GM19455 (cell line): ENCODE results near the gene IFNGR1.
A peak's percentile ranks its signal among the peaks of the same experiment; 100 is the strongest.
"Not testable (repeated sequence)": the region's sequence is repeated elsewhere in the genome, so short reads cannot be mapped to it uniquely, and the experiment has no call there.

ENCODE experiments used
- ATAC-seq: cut with Tn5 transposase; IDR thresholded peaks from one replicate; pipeline ENCODE4 v1.9.1; 2021; ENCODE audit not compliant: unreplicated experiment

IFNGR1 gene

DNA sequence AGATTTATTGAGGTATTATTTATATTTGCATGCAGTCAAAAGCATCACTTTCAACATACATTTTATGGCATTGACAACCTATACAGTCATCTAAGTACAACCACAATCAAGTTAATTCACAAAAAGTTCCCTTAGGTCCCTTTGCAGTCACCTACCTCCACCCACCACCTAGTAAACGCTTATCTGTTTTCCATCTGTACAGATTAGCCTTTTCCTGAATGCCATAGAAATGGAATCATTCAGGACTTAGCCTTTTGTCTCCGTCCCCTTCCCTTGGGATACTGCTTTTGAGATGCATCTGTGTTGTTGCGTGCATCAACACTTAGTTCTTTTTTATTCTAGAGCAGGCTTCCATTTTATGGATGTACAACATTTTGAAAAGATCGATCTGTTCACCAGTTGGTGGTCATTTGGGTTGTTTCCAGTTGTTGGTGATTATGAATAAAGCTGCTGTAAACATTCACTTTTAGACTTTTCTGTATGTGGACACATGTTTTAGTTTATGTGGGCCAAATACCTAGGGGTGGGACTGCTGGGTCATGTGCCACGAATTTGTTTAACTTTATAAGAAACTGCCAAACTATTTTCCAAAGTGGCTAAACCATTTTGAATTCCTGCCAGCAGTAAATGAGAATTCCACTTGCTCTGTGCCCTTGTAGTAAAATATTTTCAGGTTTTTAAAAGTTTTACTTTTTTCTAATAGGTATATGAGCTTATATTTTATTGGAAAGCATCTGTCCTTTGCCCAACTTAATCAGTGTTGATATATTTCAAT is 17.6 kb upstream of the IFNGR1 start:
- no peak for ATAC-seq

DNA sequence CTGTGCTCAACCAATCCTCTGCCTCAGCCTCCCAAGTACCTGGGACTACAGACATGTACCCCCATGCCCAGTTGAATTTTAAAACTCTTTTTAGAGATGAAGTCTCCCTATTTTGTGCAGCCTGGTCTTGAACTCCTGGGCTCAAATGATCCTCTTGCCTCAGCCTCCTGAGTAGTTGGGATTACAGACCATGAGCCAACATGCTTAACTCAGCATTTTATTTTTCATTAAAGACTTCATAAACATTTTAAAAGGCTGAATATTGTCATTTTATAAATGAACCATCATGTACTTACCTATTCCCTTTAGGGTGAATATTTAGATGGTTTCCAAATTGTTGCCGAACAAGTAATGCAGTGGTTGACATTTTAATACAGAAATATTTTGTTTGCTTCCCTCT is 16.5 kb upstream of the IFNGR1 start:
- no peak for ATAC-seq

GRCh38 chr6:137233911-137234863 is 15.0 kb upstream of the IFNGR1 start:
- ATAC-seq, result no peak

DNA sequence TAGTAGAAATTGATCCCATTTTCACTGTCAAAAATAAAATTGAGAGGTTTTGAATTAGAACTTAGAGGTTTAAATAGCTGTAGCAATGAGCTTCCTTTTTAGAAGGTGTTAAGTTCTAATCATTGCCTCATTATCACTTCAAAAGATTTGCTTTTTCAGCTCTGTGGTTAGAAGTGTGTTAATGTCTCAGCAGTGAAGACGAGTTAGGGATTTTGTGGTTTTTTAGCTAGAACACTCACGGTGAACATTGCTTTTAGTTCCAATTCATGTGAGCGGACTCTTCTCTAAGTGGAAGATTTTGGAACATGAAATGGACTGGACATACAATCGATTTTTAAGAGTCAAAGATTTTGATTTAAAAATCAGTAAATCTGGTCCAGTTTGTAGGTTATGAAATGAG is 12.7 kb upstream of the IFNGR1 start:
- ATAC-seq, result no peak

DNA sequence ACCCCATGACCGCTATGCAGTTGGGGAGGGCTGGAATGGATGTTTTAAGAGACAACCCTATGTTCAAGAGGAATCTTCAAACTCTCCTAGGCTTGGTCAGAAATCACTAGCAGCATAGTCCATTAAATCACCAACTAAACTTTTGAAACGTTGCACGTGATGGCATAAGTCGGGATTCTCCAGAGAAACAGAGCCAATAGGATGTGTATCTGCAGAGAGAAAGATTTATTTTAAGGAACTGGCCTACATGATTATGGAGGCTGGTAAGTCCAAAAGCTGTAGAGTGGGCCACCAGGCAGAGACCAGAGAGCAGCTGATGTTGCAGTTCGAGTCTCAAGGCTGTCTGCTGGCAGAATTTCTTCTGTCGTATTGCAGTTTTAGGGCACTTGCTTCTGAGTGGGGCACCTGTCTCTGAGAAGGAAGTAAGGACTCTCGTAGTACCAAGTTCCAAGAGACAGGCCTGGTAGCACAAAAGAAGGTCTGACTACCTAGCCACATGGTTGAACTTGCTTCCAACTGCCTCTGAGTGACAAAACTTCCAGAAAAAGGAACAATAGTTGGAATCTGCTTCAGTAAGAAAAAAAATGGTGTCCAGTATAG is 11.9 kb upstream of the IFNGR1 start:
- no peak for ATAC-seq

GRCh38 chr6:137230547-137230946 is 11.4 kb upstream of the IFNGR1 start:
- ATAC-seq, result no peak

- ATAC-seq, result no peak
These were observed 10.0 kb upstream of the IFNGR1 start for GRCh38 chr6:137229075-137229759.

DNA sequence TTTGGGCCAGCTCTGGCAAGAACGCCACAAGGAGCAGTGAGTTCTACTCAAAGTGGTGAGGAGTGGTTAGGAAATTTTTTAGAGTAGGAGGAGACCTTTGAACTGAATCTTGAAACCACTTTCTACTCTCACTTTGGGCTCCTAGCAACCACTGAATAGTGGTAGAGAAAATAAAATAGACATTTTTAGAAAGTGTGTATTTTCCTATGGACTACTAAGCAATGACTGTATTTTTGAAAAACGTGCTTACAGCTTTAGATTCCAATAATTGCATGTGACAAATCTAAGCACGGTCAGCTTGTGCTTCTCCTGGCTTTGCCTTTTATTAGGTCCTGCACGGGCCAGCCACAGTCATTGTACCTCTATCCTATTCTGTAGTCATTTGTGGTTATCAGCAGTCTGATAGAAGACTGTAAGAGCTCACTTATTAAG is 8.7 kb upstream of the IFNGR1 start:
- peak; percentile 50 for ATAC-seq

DNA sequence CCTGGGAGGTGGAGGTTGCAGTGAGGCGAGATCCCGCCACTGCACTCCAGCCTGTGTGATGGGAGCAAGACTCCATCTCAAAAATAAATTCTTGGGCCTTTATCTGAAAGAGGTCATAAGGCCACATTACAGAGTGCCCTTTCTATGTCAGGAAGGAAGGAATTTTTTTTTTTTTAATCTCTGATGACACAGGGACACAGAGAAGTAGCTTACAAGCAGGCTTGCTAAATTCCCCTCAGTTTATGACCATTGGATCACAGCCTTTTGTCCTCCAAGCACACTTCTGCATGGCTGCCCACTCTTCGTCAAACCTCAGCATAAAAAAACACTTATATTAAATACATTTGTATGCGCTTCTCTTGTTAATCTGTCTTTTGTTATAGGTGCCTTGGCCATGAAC is 7.5 kb upstream of the IFNGR1 start:
- no peak for ATAC-seq

DNA sequence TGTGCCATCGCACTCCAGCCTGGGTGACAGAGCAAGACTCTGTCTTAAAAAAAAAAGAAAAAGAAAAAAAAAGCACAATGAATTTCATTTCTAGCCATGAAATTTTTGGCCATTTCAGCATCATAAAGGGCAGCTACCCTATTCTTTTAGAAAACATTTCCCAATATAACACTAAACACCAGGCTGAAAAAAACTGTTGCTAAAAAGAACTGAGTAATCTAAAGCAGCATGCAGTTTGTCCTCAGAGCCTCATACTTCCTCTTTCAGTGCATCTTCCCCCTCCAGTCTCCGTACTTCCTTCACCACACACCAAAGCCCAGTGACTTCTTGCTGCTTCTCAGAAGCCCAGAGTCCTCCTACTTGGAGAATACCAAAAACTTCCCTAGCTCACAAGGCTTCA is 5.6 kb upstream of the IFNGR1 start:
- no peak for ATAC-seq

- no peak for ATAC-seq
These were observed 4.4 kb upstream of the IFNGR1 start for GRCh38 chr6:137223370-137224131.

GRCh38 chr6:137222381-137222780 is 3.2 kb upstream of the IFNGR1 start:
- no peak for ATAC-seq

DNA sequence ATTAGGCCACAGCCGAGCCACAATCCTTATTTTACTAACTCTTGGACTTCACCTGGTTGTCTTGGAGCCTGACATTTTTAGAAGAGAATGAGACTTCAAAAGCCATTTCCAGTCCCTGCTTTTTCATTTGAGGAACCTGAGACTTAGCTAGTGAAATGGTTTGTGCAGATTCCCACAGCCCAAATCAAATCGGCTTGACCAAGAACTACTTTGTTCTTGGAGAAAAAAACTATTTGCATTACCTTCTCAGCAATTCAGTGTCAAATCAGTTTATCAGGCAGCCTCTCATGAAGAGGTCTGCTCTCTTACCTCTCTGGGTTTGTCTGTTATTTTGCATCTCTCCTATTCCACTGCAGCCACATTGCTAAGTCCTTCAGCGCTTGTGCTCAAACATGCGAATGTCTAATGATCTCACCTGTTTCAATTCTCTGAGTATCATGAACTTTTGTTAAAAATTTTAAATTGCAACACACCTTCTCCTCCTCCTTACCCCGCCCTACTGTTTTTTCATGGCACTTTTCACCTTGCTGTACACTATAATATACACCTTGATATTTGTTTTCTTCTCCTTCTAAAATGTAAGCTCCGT is 573 bp upstream of the IFNGR1 start:
- ATAC-seq, result peak; percentile 11

DNA sequence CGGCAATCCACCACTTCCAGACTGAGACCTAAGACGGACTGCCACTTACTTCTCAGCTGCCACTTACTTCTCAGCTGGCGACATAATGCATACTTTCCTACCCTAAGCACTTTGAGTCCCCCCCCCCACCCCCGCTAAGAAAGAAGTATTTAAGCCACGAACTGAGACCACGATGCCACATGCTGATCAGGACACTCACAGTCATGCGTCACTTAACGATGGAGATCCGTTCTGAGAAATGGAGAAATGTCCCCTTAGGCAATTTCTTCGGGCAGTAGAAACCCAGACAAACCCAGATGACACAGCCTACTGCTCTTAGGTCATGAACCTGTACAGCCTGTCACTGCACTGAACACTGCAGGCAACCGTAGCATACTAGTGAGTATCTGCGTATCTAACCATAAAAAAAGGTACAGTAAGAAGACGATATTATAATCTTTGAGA is 690 bp downstream of the IFNGR1 start:
- peak; percentile 37 for ATAC-seq

DNA sequence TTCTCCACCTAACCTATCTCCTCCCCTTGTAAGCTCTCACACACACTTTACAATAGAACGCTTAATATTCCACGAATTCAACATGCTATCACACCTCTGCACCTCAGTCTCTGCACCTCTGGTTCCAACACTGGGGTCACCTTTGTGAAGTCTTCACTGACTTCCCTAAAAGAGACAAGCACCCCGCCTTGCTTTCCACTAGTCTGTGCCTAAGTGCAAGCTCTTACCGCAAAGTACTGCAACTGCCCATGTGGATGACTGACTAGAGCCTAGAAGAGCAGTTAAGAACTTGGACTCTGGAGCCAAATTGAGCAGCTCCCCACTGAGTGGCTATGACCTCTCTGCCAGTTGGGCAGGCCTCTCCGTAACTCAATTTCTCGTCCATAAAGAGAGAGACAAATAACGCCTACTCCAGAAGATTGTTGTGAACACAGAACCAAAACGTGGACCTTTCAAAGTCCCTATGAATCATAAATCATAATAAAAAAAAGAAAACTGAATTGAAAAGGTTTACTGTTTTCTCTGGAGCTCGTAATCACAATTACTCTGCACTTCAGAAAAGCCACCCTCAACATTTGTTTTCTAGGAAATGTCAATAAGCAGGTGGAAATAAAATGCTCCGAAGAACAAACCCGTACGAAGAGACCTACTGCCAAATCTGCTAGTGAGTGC is 1.2 kb downstream of the IFNGR1 start:
- no peak for ATAC-seq

DNA sequence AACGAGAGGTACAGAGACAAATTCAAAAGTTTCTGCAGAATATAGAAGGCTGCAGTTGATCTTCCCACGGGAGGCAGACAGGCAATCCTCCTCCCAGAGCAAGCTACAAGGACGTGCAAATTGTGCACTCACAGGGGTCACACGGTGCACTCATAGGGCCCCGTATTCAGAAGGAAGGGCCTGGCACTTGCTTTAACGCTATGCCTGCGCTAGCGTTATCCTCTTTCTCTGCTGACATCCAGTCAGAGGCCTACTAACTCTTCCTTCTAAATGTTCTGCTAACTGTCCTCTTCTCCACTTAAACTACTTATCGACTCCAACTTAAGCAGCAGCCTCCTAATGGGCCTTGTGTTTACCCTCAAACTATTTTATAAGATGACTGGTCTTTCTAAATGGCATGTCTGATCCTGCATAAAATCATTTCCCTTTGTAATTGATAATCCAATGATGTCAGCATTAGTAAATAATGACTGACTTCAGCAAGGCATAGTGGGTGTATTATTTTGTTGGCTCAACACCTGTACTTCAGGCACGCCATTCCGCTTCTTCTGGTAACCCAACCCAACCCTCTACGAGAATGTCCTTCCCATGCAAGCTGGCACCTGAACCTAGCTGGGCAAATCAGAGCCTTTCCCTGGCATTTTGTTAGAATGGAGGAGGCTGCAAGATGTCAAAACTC is 2.2 kb downstream of the IFNGR1 start:
- ATAC-seq, result no peak

DNA sequence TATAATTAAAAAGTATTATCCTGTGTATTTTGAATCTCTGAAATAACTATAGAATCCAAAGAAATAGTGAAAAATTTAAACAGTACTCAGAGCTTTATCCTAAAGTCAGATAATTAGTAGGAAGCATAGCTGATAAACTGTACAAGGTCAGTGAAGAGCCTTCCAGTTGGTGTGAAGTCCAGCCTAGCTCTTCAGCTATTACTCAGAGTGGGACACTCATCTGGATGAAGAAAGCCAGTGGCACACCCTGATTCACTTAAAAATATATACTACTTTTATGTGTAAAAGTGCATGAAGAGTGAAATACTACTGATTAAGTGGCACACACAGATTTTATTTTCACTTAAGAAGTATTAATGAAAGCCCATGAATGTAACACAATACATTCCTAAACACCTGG is 3.1 kb downstream of the IFNGR1 start:
- ATAC-seq, result no peak

DNA sequence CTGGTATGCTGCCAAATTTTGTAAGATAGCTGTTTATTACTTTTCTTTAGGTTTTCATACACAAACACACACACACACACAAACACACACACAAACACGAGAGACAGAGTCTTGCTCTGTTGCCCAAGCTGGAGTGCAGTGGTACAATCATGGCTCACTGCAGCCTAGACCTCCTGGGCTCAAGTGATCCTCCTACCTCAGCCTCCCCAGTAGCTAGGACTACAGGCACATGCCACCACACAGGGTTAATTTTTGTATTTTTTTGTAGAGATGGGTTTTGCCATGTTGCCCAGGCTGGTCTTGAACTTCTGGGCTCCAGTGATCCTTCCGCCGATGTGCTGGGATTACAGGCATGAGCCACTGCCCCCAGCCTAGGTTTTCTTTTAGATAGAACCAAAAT is 3.6 kb downstream of the IFNGR1 start:
- ATAC-seq, result not testable (repeated sequence)

DNA sequence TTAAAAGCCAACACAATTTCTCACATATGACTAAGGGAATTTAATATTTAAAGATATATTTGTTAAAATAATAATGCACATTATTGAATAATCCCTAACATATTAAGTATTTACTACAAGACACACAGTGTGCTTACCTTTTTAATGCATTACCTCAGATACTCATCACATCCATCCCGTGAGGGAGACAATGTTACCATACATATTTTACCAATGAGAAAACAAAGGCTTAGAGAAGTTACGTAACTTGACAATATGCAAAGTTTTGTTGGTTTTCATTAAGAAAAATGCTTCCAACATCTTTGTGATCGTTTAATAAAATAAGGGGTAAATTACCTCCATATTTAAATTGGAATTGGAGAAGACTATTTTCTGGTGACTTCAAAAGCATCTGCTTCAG is 4.3 kb downstream of the IFNGR1 start:
- no peak for ATAC-seq
